GM23248 (cell line): ENCODE measurements around the gene CFAP91. TPM values are rescaled to one million over a fixed set of nuclear protein-coding genes. Genes with fewer than 3 reads are reported as not detected.

Source experiments
- DNase-seq: peaks from one replicate; pipeline ENCODE4 v3.0.0-alpha.2; 2015
- H2AFZ ChIP-seq: fragments of 200-600 bp; sonication (generic); 2 replicates; pipeline ENCODE4 v1.6.1; 2016; ENCODE audit warnings: antibody characterized with exemption
- H3F3A ChIP-seq: fragments of 200-600 bp; sonication (generic); 2 replicates; pipeline ENCODE4 v1.6.1; 2016; ENCODE audit warnings: mild to moderate bottlenecking, antibody characterized with exemption, mixed run types; ENCODE audit not compliant: insufficient read depth
- H3K27ac ChIP-seq: fragments of 200-600 bp; sonication (generic); 2 replicates; pipeline ENCODE4 v1.5.1; 2016; ENCODE audit warnings: mild to moderate bottlenecking
- H3K27me3 ChIP-seq: fragments of 200-600 bp; sonication (generic); replicated peaks from 2 replicates; pipeline ENCODE4 v1.6.1; 2016; ENCODE audit warnings: mild to moderate bottlenecking; ENCODE audit not compliant: insufficient read depth
- H3K36me3 ChIP-seq: fragments of 200-600 bp; sonication (generic); 2 replicates; pipeline ENCODE4 v1.6.1; 2016; ENCODE audit warnings: low read depth, mild to moderate bottlenecking
- H3K4me1 ChIP-seq: fragments of 200-600 bp; sonication (generic); 2 replicates; pipeline ENCODE4 v1.6.1; 2016; ENCODE audit warnings: mild to moderate bottlenecking; ENCODE audit not compliant: insufficient read depth
- H3K4me2 ChIP-seq: fragments of 200-600 bp; sonication (generic); one replicate; pipeline ENCODE4 v1.6.1; 2016; ENCODE audit warnings: mild to moderate bottlenecking; ENCODE audit not compliant: unreplicated experiment
- H3K4me3 ChIP-seq: fragments of 200-600 bp; sonication (generic); 2 replicates; pipeline ENCODE4 v1.5.1; 2016; ENCODE audit warnings: mild to moderate bottlenecking
- H3K79me2 ChIP-seq: fragments of 200-600 bp; sonication (generic); 2 replicates; pipeline ENCODE4 v1.6.1; 2016; ENCODE audit warnings: mild to moderate bottlenecking; ENCODE audit not compliant: insufficient read depth
- H3K9ac ChIP-seq: fragments of 200-600 bp; sonication (generic); 2 replicates; pipeline ENCODE4 v1.6.1; 2016; ENCODE audit warnings: mild to moderate bottlenecking
- H3K9me2 ChIP-seq: fragments of 200-600 bp; sonication (generic); 2 replicates; pipeline ENCODE4 v1.6.1; 2016; ENCODE audit warnings: mixed run types, mild to moderate bottlenecking, moderate library complexity; ENCODE audit not compliant: insufficient read depth
- H3K9me3 ChIP-seq: fragments of 200-600 bp; sonication (generic); one replicate; pipeline ENCODE4 v1.6.1; 2017; ENCODE audit warnings: low read depth
- H4K20me1 ChIP-seq: fragments of 200-600 bp; sonication (generic); 2 replicates; pipeline ENCODE4 v1.6.0; 2016; ENCODE audit not compliant: insufficient read depth
- EZH2 ChIP-seq: fragments of 200-600 bp; sonication (generic); IDR thresholded peaks from 2 replicates; pipeline ENCODE4 v1.6.1; 2018; ENCODE audit warnings: antibody characterized with exemption, mild to moderate bottlenecking; ENCODE audit not compliant: insufficient read depth, poor library complexity, severe bottlenecking
- EZH2phosphoT487 ChIP-seq: fragments of 200-600 bp; sonication (generic); IDR thresholded peaks from 2 replicates; pipeline ENCODE4 v1.6.1; 2018; ENCODE audit warnings: antibody characterized with exemption, moderate library complexity, mild to moderate bottlenecking, low read depth; ENCODE audit not compliant: insufficient read depth
- WGBS, 2 experiments: methylation state at CpG; one replicate each; pipeline ENCODE4 v1.1.6; 2015 to 2017; ENCODE audit warnings: low lambda C conversion rate in 2 of 2, low coverage in 1 of 2; ENCODE audit errors: missing lambda C conversion rate in 2 of 2; 5-methylcytosine and 5-hydroxymethylcytosine counted together
- in situ Hi-C: fragments of 300-500 bp; cut with MboI; formaldehyde crosslinking; loops from 2 replicates; pipeline ENCODE4 v1.15.0; 2020
- polyA plus RNA-seq: library from polyadenylated mRNA; unstranded; fragments of >200 nt; fragmentation: Nextera tagmentation; extraction: Ambion mirVana; gene quantifications from 2 replicates; pipeline ENCODE4 v1.2.1, GENCODE V29; 2016
- total RNA-seq: library from RNA; depleted of rRNA; stranded (reverse); fragments of >200 nt; shearing (Covaris generic); gene quantifications from 2 replicates; pipeline ENCODE4 v1.2.3, GENCODE V29; 2014; rRNA removed

Gene CFAP91
- total RNA-seq (not detected in 2 replicates), polyA plus RNA-seq (not detected in 2 replicates)

GRCh38 chr3:119702530-119703527 lies at the start of gene CFAP91:
TSS of gene CFAP91 (plus strand) at chr3:119703022. CDS start at chr3:119703099, 77 bp downstream.
- H3K9ac ChIP-seq: peak within 1 kb of the TSS; percentile 39

DNA sequence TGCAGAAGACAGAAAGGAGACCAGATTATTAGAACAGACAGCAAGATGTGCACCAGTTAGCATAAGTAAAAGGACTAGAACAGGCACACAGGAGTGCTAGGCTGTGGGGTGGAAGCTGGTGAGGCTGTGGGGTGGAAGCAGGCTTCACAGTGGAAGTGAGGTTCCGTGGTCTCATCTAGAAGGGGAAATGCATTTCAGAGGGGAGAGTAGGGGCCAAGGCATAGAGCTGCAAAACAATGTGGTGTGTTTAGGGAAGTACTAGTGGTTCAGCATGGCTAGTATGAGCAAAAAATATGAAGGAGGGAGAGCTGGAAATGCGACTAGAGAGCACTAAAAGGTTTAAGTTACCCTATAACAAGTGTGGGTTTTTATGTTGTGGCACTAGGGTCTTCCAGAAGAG lies 48.9 kb upstream of the CFAP91 start:
- 31 to 45% methylated on average over 2 of the region's 2 CpGs for WGBS, 2 experiments

More at GRCh38 chr3:119702530-119703527, at the start of gene CFAP91:
- Histone ChIP-seq H4K20me1 (no peaks in the 10 kb centered on the region), H3K9me2 (no peaks in the 10 kb centered on the region), H3K36me3 (no peaks in the 10 kb centered on the region), H3K4me3 (peak within 1 kb of the TSS; percentile 73), H3K4me1 (no peaks in the 10 kb centered on the region), H3K9me3 (no peaks in the 10 kb centered on the region), H3K4me2 (peak within 1 kb of the TSS; percentile 83), H2AFZ (peak within 1 kb of the TSS; percentile 79), H3K27me3 (0 out of 2 replicates have a peak, but pooled peaks cover 3% of the 10 kb centered on the region), H3F3A (0 out of 2 replicates have a peak, but pooled peaks cover 6% of the 10 kb centered on the region), H3K79me2 (no peaks in the 10 kb centered on the region), H3K27ac (no peak within 1 kb of the TSS)
- TF ChIP-seq EZH2phosphoT487 (no peak), EZH2 (no peak)
- in situ Hi-C loops: no loop called here
- DNase-seq: peak; percentile 96
- WGBS, 2 experiments: 2 to 3% methylated on average over 48 to 51 of the region's 59 CpGs

DNA sequence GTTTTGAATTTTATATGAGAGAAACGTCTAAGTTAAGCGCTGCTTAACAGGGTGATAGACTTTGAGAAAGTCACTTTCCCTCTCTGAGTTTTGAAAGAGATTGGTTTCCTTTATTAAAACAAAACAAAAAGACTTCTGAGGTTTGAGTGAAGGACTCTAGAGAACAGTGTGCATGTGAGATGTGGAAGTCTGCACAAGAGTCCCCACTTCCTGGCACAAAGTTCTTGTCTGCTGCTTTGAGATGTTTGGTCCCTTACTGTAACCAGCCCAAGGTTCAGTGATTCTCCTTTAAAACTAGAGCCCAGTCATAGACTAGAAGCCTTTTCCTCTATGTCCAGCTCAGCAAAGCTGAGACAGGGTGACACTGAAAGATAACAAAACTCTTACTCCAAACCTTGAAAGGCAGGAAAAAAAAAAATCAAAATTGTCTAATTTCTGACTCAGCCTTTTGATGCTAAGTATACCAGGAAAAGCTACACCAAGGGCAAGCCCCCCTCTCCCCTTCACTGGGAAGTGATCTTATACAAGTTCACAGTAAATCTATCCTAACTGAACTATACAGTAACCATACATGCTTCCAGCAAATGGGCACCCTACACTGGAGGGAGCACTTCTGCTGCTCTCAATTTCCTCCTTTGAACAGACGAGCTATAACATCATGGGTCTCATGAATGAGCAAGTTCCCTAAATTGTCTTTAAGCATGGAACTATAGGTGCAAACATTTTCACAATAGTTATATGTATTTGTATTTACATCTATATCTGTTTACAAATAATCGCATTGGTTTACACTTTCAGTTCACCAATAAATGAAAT lies 44.7 kb upstream of the CFAP91 start:
- in situ Hi-C loops: no loop called here
- no peak overlapping the region for H2AFZ ChIP-seq
- WGBS, 2 experiments: 94 to 99% methylated on average over 4 of the region's 4 CpGs
- H3K27ac ChIP-seq: no peak overlapping the region
- H3K4me3 ChIP-seq: no peak overlapping the region
- H3K9me3 ChIP-seq: no peaks in the 10 kb centered on the region
- H3K9me2 ChIP-seq: no peaks in the 10 kb centered on the region
- peaks cover 10% of the 10 kb centered on the region for H3K4me1 ChIP-seq
- TF ChIP-seq EZH2phosphoT487 (no peak), EZH2 (no peak)
- DNase-seq: no peak
- no peak overlapping the region for H3K9ac ChIP-seq
- no peak overlapping the region for H3K4me2 ChIP-seq
- H3F3A ChIP-seq: peaks cover 10% of the 10 kb centered on the region
- H3K36me3 ChIP-seq: no peaks in the 10 kb centered on the region
- no peaks in the 10 kb centered on the region for H3K79me2 ChIP-seq
- no peaks in the 10 kb centered on the region for H3K27me3 ChIP-seq
- no peaks in the 10 kb centered on the region for H4K20me1 ChIP-seq

More for the DNA sequence above, 48.9 kb upstream of the CFAP91 start:
- no peaks in the 10 kb centered on the region for H4K20me1 ChIP-seq
- no peak overlapping the region for H3K4me2 ChIP-seq
- in situ Hi-C loops: no loop called here
- no peak overlapping the region for H3K9ac ChIP-seq
- H3K36me3 ChIP-seq: no peaks in the 10 kb centered on the region
- no peaks in the 10 kb centered on the region for H3K79me2 ChIP-seq
- H3K9me3 ChIP-seq: no peaks in the 10 kb centered on the region
- TF ChIP-seq EZH2phosphoT487 (no peak), EZH2 (no peak)
- no peaks in the 10 kb centered on the region for H3F3A ChIP-seq
- H3K4me3 ChIP-seq: no peak overlapping the region
- H3K4me1 ChIP-seq: no peaks in the 10 kb centered on the region
- H2AFZ ChIP-seq: no peak overlapping the region
- no peak for DNase-seq
- no peaks in the 10 kb centered on the region for H3K9me2 ChIP-seq
- no peak overlapping the region for H3K27ac ChIP-seq
- H3K27me3 ChIP-seq: no peaks in the 10 kb centered on the region

DNA sequence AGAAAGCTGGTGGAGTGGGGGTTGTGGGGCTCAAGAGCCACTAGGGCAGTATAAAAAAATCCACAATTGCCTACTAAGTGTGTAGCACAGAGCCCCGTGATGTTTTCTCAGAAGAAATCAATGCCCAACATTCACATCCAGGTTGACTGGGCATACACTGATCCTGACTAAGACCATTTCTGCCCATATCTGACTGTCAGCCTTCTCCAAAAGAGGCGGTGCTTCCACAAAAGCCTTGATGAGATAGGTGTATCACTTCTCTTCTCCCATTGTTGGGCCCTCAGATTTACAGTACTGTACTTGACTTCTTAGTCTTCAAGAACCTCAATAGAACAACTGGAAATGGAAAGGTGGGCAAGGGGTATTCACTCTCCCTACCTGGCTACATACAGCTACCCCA lies 43.8 kb upstream of the CFAP91 start:
- H3K4me2 ChIP-seq: no peak overlapping the region
- peaks cover 17% of the 10 kb centered on the region for H3K4me1 ChIP-seq
- H3K36me3 ChIP-seq: no peaks in the 10 kb centered on the region
- H3K9me3 ChIP-seq: no peaks in the 10 kb centered on the region
- TF ChIP-seq EZH2: no peak
- no peak for TF ChIP-seq EZH2phosphoT487
- DNase-seq: no peak
- H3K9ac ChIP-seq: no peak overlapping the region
- H2AFZ ChIP-seq: no peak overlapping the region
- no peak overlapping the region for H3K4me3 ChIP-seq
- H3K27me3 ChIP-seq: no peaks in the 10 kb centered on the region
- peaks cover 19% of the 10 kb centered on the region for H3F3A ChIP-seq
- no peaks in the 10 kb centered on the region for H4K20me1 ChIP-seq
- in situ Hi-C loops: no loop called here
- H3K79me2 ChIP-seq: no peaks in the 10 kb centered on the region
- H3K27ac ChIP-seq: no peak overlapping the region
- no peaks in the 10 kb centered on the region for H3K9me2 ChIP-seq
- WGBS, 2 experiments: 89 to 93% methylated on average over 2 of the region's 2 CpGs
